HFF-Myc (cell line): ENCODE measurements around the gene ZDBF2.
"Not testable (repeated sequence)": the region's sequence is repeated elsewhere in the genome, so short reads cannot be mapped to it uniquely, and the experiment has no call there.

Experiments
- DNase-seq: peaks from one replicate; pipeline ENCODE4 v3.0.0-alpha.2; 2011; ENCODE audit warnings: low read depth; ENCODE audit errors: extremely low read depth
- H3K4me3 ChIP-seq: replicated peaks from 2 replicates; pipeline ENCODE4 v1.5.1; 2011; ENCODE audit warnings: low read depth, mild to moderate bottlenecking, control low read depth, low read length
- CTCF ChIP-seq: IDR thresholded peaks from 2 replicates; pipeline ENCODE4 v1.5.1; 2012; ENCODE audit warnings: mild to moderate bottlenecking, low read depth, low read length, control low read depth; ENCODE audit errors: missing control alignments

Gene ZDBF2

GRCh38 chr2:206253125-206253776 lies 21.2 kb upstream of the ZDBF2 start:
- DNase-seq = no peak
- no peak overlapping the region for H3K4me3 ChIP-seq
- no peak for TF ChIP-seq CTCF

- no peak for DNase-seq
- no peak for TF ChIP-seq CTCF
Observed at GRCh38 chr2:206253777-206254166, 20.7 kb upstream of the ZDBF2 start.

DNA sequence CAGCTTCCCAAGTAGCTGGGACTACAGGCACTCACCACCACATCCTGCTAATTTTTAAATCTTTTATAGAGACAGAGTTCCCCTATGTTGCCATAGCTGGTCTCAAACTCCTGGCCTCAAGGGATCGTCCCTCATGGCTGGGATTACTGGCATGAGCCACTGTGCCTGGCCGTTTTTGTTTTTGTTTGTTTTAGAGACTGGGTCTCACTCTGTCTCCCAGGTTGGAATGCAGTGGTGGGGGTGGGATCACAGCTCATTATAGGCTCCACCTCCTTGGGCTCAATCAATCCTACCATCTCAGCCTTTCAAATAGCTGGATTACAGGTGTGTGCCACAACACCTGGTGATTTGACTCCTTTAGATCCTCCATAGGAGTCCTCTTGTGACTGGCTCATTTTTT lies 19.5 kb upstream of the ZDBF2 start:
- DNase-seq = no peak
- H3K4me3 ChIP-seq = no peak overlapping the region

More at GRCh38 chr2:206253777-206254166, 20.7 kb upstream of the ZDBF2 start:
- no peak overlapping the region for H3K4me3 ChIP-seq

DNA sequence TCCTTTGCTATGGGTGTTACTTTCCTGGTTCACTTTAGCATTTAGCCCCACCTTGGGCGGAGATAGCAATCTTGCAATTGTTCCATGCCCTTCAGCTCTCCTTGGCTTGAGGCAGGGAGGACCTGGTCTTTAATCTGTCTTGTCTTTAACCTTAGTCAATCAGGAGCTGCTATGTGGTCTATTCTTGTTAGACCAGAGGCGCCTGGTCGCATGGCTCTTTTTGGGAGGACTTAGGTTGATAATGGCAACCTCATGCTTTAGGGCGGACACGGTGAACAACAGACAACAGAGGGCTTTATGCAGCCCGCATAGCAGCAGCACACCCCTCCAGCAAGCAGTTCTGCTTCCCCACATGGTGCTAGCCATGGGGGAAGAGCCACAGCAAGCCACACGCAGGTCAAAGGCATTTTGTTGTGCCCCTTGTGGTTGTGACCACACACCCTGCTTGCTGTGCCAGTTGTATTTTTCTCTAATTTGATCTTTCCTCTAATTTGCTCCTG lies 17.7 kb upstream of the ZDBF2 start:
- TF ChIP-seq CTCF = no peak
- no peak for DNase-seq
- H3K4me3 ChIP-seq = no peak overlapping the region

More for the DNA sequence above, 19.5 kb upstream of the ZDBF2 start:
- no peak for TF ChIP-seq CTCF

DNA sequence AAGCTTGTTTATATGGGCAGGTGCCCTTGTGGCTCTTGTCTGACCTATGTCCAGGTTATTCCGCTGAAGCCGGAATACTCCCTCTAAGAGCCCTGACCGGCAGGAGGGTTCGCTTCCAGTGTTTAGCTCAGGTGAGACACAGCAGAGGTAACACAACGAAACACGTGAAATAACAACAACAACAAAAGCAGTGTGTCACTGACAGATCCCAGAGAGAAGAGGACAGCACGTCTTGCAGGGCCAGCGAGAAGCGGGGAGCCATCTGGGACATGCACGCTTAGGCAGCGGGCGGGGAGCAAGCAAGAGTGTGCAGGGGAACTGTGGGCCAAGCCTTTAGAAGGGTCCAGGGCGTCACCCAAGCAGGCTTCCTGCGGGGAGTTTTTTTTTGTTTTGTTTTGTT lies 17.1 kb upstream of the ZDBF2 start:
- DNase-seq = no peak
- H3K4me3 ChIP-seq = no peak overlapping the region
- no peak for TF ChIP-seq CTCF

- no peak overlapping the region for H3K4me3 ChIP-seq
- DNase-seq = no peak
- TF ChIP-seq CTCF = no peak
Observed at GRCh38 chr2:206257861-206258260, 16.6 kb upstream of the ZDBF2 start.

DNA sequence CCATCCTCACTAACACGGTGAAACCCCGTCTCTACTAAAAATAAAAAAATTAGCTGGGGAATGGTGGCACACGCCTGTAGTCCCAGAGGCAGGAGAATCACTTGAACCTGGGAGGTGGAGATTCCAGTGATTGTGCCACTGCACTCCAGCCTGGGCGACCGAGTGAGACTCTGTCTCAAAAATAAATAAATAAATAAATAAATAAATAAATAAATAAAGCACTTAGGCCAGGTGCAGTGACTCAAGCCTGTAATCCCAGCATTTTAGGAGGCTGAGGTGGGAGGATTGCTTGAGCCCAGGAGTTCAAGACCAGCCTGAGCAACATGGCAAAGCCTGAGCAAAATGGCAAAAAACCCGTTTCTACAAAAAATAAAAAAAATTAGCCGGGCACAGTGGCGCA lies 15.8 kb upstream of the ZDBF2 start:
- DNase-seq, H3K4me3 ChIP-seq: not testable (repeated sequence)
